ENCODE data around the gene P2RY8. TPM values are rescaled to one million over a fixed set of nuclear protein-coding genes. Genes with fewer than 3 reads are reported as not detected.
A peak's percentile ranks its signal among the peaks of the same experiment; 100 is the strongest.

The P2RY8 gene
- total RNA-seq, 3 donors from 2014 or later (not counting 1 experiment from before 2014, with no cell fraction given), result 73.7 to 114 (median 107) TPM

GRCh38 chrX:1554469-1555210, 17.7 kb upstream of the P2RY8 start:
- WGBS (ENCODE audit: insufficient coverage), result 34% methylated on average over 17 of the region's 19 CpGs
- H3K27ac ChIP-seq (ENCODE audit: low read length), result peak overlapping the region; percentile 94
- peaks cover 44% of the 10 kb centered on the region for H3K4me1 ChIP-seq (ENCODE audit: control insufficient read depth, insufficient read depth, low read length)
- no peak for TF ChIP-seq CTCF (IDR thresholded peaks at IDR 0.05)
- H3K27me3 ChIP-seq (ENCODE audit: control insufficient read depth, insufficient read depth, low read length), result no peaks in the 10 kb centered on the region
- DNase-seq (peak in 1 of 2 donors; percentile 80), ATAC-seq (peak; percentile 78 to 79 (median 78))
- Mint-ChIP-seq H3K4me1 (peaks cover 26 to 38% of the 10 kb centered on the region in 2 donors), H3K27me3 (ENCODE audit: low read depth in 2 of 2) (no peaks in the 10 kb centered on the region), H3K27ac (peak overlapping the region; percentile 85 to 89), H3K4me3 (peak overlapping the region; percentile 74), H3K36me3 (no peaks in the 10 kb centered on the region), H3K9me3 (peaks cover 0 to 6% of the 10 kb centered on the region in 2 donors)
- intact Hi-C loops (cut with micrococcal nuclease), result no loop called here
- H3K4me3 ChIP-seq (ENCODE audit: low read length), result no peak overlapping the region
- H3K36me3 ChIP-seq (ENCODE audit: control insufficient read depth, insufficient read depth, low read length), result no peaks in the 10 kb centered on the region
- peaks cover 5% of the 10 kb centered on the region for H3K9me3 ChIP-seq (ENCODE audit: control insufficient read depth, insufficient read depth, low read length)

GRCh38 chrX:1551959-1552546, 15.1 kb upstream of the P2RY8 start:
- peaks cover 5% of the 10 kb centered on the region for H3K9me3 ChIP-seq (ENCODE audit: control insufficient read depth, insufficient read depth, low read length)
- WGBS (ENCODE audit: insufficient coverage), result 86% methylated on average over 3 of the region's 3 CpGs
- H3K36me3 ChIP-seq (ENCODE audit: control insufficient read depth, insufficient read depth, low read length), result no peaks in the 10 kb centered on the region
- peaks cover 46% of the 10 kb centered on the region for H3K4me1 ChIP-seq (ENCODE audit: control insufficient read depth, insufficient read depth, low read length)
- ATAC-seq (no peak), DNase-seq (no peak)
- H3K36me3 Mint-ChIP-seq, result no peaks in the 10 kb centered on the region
- H3K27me3 ChIP-seq (ENCODE audit: control insufficient read depth, insufficient read depth, low read length), result no peaks in the 10 kb centered on the region
- no peak overlapping the region for H3K4me3 ChIP-seq (ENCODE audit: low read length)
- intact Hi-C loops (cut with micrococcal nuclease), result no loop called here
- peak overlapping the region; percentile 16 for H3K27ac ChIP-seq (ENCODE audit: low read length)
- no peak for TF ChIP-seq CTCF (IDR thresholded peaks at IDR 0.05)
- H3K27ac Mint-ChIP-seq, result peak overlapping the region; percentile 55 to 78
- H3K4me3 Mint-ChIP-seq, result peak overlapping the region; percentile 3
- peaks cover 26 to 38% of the 10 kb centered on the region in 2 donors for H3K4me1 Mint-ChIP-seq
- peaks cover 0 to 6% of the 10 kb centered on the region in 2 donors for H3K9me3 Mint-ChIP-seq
- H3K27me3 Mint-ChIP-seq (ENCODE audit: low read depth in 2 of 2), result no peaks in the 10 kb centered on the region

GRCh38 chrX:1546691-1547251, 9.8 kb upstream of the P2RY8 start:
- DNase-seq (no peak), ATAC-seq (no peak)
- no peak for TF ChIP-seq CTCF (IDR thresholded peaks at IDR 0.05)
- no peak overlapping the region for H3K4me3 Mint-ChIP-seq
- Histone ChIP-seq H3K4me3 (ENCODE audit: low read length) (no peak overlapping the region), H3K4me1 (ENCODE audit: control insufficient read depth, insufficient read depth, low read length) (peaks cover 15% of the 10 kb centered on the region), H3K9me3 (ENCODE audit: control insufficient read depth, insufficient read depth, low read length) (peaks cover 5% of the 10 kb centered on the region), H3K36me3 (ENCODE audit: control insufficient read depth, insufficient read depth, low read length) (no peaks in the 10 kb centered on the region), H3K27ac (ENCODE audit: low read length) (no peak overlapping the region), H3K27me3 (ENCODE audit: control insufficient read depth, insufficient read depth, low read length) (no peaks in the 10 kb centered on the region)
- WGBS (ENCODE audit: insufficient coverage), result 56% methylated on average over 18 of the region's 18 CpGs
- peaks cover 12 to 16% of the 10 kb centered on the region in 2 donors for H3K4me1 Mint-ChIP-seq
- intact Hi-C loops (cut with micrococcal nuclease), result no loop called here
- H3K27ac Mint-ChIP-seq, result peak overlapping the region in 1 of 2 donors; percentile 85
- H3K27me3 Mint-ChIP-seq (ENCODE audit: low read depth in 2 of 2), result no peaks in the 10 kb centered on the region
- no peaks in the 10 kb centered on the region for H3K36me3 Mint-ChIP-seq
- peaks cover 3% of the 10 kb centered on the region in 2 donors for H3K9me3 Mint-ChIP-seq
